GM18519 (cell line): Measurements from ENCODE around the gene SERPINA1.

Source experiments
- ATAC-seq: cut with Tn5 transposase; IDR thresholded peaks from one replicate; pipeline ENCODE4 v1.9.1; 2021; ENCODE audit warnings: mild to moderate bottlenecking, moderate library complexity; ENCODE audit not compliant: unreplicated experiment, low FRiP score

The SERPINA1 gene

GRCh38 chr14:94329857-94330256 is 58.5 kb downstream of the SERPINA1 start:
- ATAC-seq, result no peak

DNA sequence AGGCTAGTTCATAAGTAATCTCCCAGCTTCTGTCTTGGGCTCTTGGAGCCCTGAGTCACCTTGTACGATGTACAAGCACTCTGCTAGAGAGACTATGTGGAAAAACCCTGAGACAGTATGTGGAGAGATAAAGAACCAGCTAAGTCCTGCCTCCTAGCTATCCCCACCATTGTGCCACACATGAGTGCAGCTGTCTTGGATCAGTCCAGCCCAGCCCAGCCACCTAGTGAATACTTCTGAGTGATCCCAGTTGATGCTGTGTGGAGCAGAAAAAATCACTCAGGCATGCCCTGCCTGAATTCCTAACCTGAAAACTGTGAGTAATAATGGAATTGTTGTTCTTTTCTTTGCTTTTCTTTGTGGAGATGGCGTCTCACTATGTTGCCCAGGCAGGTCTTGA is 60.2 kb downstream of the SERPINA1 start:
- no peak for ATAC-seq
